Measurements from ENCODE around the gene DMBX1. TPM values are rescaled to one million over a fixed set of nuclear protein-coding genes. Genes with fewer than 3 reads are reported as not detected.

Gene DMBX1
- total RNA-seq, 1 donor from 2014 or later = 0.04 TPM

GRCh38 chr1:46457178-46457577, 32.5 kb upstream of the DMBX1 start:
- peaks cover 42% of the 10 kb centered on the region for H3K27me3 ChIP-seq (ENCODE audit: control insufficient read depth, insufficient read depth, low read length)
- TF ChIP-seq CTCF (IDR thresholded peaks at IDR 0.05; ENCODE audit: insufficient read depth, low read length, poor library complexity, severe bottlenecking) = no peak
- no peak overlapping the region for H3K4me3 ChIP-seq (ENCODE audit: low read depth, low read length)
- DNase-seq (ENCODE audit: low read depth) = no peak
- H3K36me3 ChIP-seq (ENCODE audit: control insufficient read depth, insufficient read depth, low read length) = no peaks in the 10 kb centered on the region

GRCh38 chr1:46458190-46458589, 31.4 kb upstream of the DMBX1 start:
- no peak for DNase-seq (ENCODE audit: low read depth)
- no peaks in the 10 kb centered on the region for H3K36me3 ChIP-seq (ENCODE audit: control insufficient read depth, insufficient read depth, low read length)
- peaks cover 33% of the 10 kb centered on the region for H3K27me3 ChIP-seq (ENCODE audit: control insufficient read depth, insufficient read depth, low read length)
- no peak for TF ChIP-seq CTCF (IDR thresholded peaks at IDR 0.05; ENCODE audit: insufficient read depth, low read length, poor library complexity, severe bottlenecking)
- H3K4me3 ChIP-seq (ENCODE audit: low read depth, low read length) = no peak overlapping the region

- Histone ChIP-seq H3K36me3 (ENCODE audit: control insufficient read depth, insufficient read depth, low read length) (no peaks in the 10 kb centered on the region), H3K27me3 (ENCODE audit: control insufficient read depth, insufficient read depth, low read length) (peaks cover 27% of the 10 kb centered on the region), H3K4me3 (ENCODE audit: low read depth, low read length) (no peak overlapping the region)
- no peak for TF ChIP-seq CTCF (IDR thresholded peaks at IDR 0.05; ENCODE audit: insufficient read depth, low read length, poor library complexity, severe bottlenecking)
- DNase-seq (ENCODE audit: low read depth) = no peak
These were observed 30.8 kb upstream of the DMBX1 start for GRCh38 chr1:46458846-46459245.

- Histone ChIP-seq H3K4me3 (ENCODE audit: low read depth, low read length) (no peak overlapping the region), H3K36me3 (ENCODE audit: control insufficient read depth, insufficient read depth, low read length) (no peaks in the 10 kb centered on the region), H3K27me3 (ENCODE audit: control insufficient read depth, insufficient read depth, low read length) (peaks cover 25% of the 10 kb centered on the region)
- TF ChIP-seq CTCF (IDR thresholded peaks at IDR 0.05; ENCODE audit: insufficient read depth, low read length, poor library complexity, severe bottlenecking) = no peak
- DNase-seq (ENCODE audit: low read depth) = no peak
These were observed 30.3 kb upstream of the DMBX1 start for GRCh38 chr1:46459315-46459714.

- DNase-seq (ENCODE audit: low read depth) = no peak
- Histone ChIP-seq H3K27me3 (ENCODE audit: control insufficient read depth, insufficient read depth, low read length) (peaks cover 15% of the 10 kb centered on the region), H3K4me3 (ENCODE audit: low read depth, low read length) (no peak overlapping the region), H3K36me3 (ENCODE audit: control insufficient read depth, insufficient read depth, low read length) (no peaks in the 10 kb centered on the region)
- TF ChIP-seq CTCF (IDR thresholded peaks at IDR 0.05; ENCODE audit: insufficient read depth, low read length, poor library complexity, severe bottlenecking) = no peak
These were observed 28.4 kb upstream of the DMBX1 start for GRCh38 chr1:46461017-46461808.

All from kidney epithelial cell (primary cell).